C1 segment of cervical spinal cord (tissue), 14 donors: ENCODE data around the gene LIN7B.

Experiments
- DNase-seq, 14 donors: peaks; one replicate each; lab custom pipeline; 2025; lab: John Stamatoyannopoulos, UW

Gene LIN7B

GRCh38 chr19:49113762-49114629, at the start of gene LIN7B:
Gene LIN7B, plus strand, starts transcription at chr19:49114370. Its CDS starts 35 bp downstream, at chr19:49114405.
- peak in 12 of 14 donors; percentile 12 to 77 (median 49) for DNase-seq

- DNase-seq = no peak
These were observed 49.2 kb upstream of the LIN7B start, which contains the start of gene NTF4 for GRCh38 chr19:49064768-49065611. Gene NTF4, minus strand, starts transcription at chr19:49064818. Its CDS starts 2,821 bp downstream, at chr19:49061997.

- no peak for DNase-seq
These were observed 48.2 kb upstream of the LIN7B start for GRCh38 chr19:49065905-49066512.

GRCh38 chr19:49067554-49067953, 46.6 kb upstream of the LIN7B start:
- DNase-seq = no peak

GRCh38 chr19:49069026-49069425, 45.1 kb upstream of the LIN7B start:
- no peak for DNase-seq

GRCh38 chr19:49070416-49070815, 43.8 kb upstream of the LIN7B start:
- no peak for DNase-seq

GRCh38 chr19:49071860-49072547, 42.2 kb upstream of the LIN7B start:
- no peak for DNase-seq

- DNase-seq = no peak
These were observed 40.4 kb upstream of the LIN7B start for GRCh38 chr19:49073514-49074378.

- DNase-seq = peak in 8 of 14 donors; percentile 11 to 46 (median 28)
These were observed 39.3 kb upstream of the LIN7B start for GRCh38 chr19:49074869-49075268.

GRCh38 chr19:49080392-49080791, 33.8 kb upstream of the LIN7B start:
- no peak for DNase-seq

GRCh38 chr19:49081273-49081672, 32.9 kb upstream of the LIN7B start:
- no peak for DNase-seq

GRCh38 chr19:49084206-49085019, 29.8 kb upstream of the LIN7B start:
- DNase-seq = no peak

- DNase-seq = peak; percentile 92 to 99 (median 97)
These were observed 28.9 kb upstream of the LIN7B start, which contains the start of gene SNRNP70 for GRCh38 chr19:49085020-49085867. Gene SNRNP70, plus strand, starts transcription at chr19:49085451. Its CDS starts 964 bp downstream, at chr19:49086415.

- peak in 1 of 14 donors; percentile 39 for DNase-seq
These were observed 28.3 kb upstream of the LIN7B start for GRCh38 chr19:49085868-49086232.

- no peak for DNase-seq
These were observed 27.9 kb upstream of the LIN7B start for GRCh38 chr19:49086296-49086695.

GRCh38 chr19:49091391-49092038, 22.7 kb upstream of the LIN7B start:
- DNase-seq = no peak

- DNase-seq = no peak
These were observed 21.5 kb upstream of the LIN7B start for GRCh38 chr19:49092686-49093085.
